Astrocyte of the cerebellum (primary cell): ENCODE measurements around the gene SCG2.

Source experiments
- DNase-seq: peaks from one replicate; pipeline ENCODE4 v3.0.0-alpha.2; 2011; ENCODE audit warnings: low read depth
- H3K4me3 ChIP-seq: 2 replicates; pipeline ENCODE4 v1.5.1; 2011; ENCODE audit warnings: mild to moderate bottlenecking, low read depth, low read length, moderate library complexity
- in situ Hi-C: cut with HindIII; loops from 2 replicates; pipeline ENCODE4 v1.10.0; 2017; ENCODE audit warnings: low sequenced_read_pairs
- TF ChIP-seq, protein P1 (sequence below): IDR thresholded peaks from 2 replicates; pipeline ENCODE4 v1.5.1; 2012; ENCODE audit warnings: low read length, low read depth, moderate library complexity, mild to moderate bottlenecking; ENCODE audit errors: missing control alignments

SCG2 gene

DNA sequence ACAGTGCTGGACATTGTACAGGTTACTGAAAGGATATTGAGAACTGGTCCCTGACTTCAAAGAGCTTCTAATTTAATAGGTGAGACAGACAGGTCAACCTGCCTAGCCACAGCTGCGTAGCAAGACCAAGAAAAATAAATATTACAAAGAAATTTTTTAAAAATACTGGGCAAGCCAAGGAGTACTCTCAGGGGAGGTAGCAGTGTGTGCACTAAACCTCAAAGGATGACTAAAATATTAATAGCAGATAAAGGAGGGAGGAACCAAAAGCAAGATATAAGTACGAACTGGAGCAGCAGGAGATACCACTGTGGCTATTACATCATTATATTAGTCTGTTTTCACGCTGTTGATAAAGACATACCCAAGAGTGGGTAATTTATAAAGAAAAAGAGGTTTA, 14.9 kb downstream of the SCG2 start:
- in situ Hi-C loops, result no loop called here
- no peak for DNase-seq
- TF ChIP-seq, protein P1, sequence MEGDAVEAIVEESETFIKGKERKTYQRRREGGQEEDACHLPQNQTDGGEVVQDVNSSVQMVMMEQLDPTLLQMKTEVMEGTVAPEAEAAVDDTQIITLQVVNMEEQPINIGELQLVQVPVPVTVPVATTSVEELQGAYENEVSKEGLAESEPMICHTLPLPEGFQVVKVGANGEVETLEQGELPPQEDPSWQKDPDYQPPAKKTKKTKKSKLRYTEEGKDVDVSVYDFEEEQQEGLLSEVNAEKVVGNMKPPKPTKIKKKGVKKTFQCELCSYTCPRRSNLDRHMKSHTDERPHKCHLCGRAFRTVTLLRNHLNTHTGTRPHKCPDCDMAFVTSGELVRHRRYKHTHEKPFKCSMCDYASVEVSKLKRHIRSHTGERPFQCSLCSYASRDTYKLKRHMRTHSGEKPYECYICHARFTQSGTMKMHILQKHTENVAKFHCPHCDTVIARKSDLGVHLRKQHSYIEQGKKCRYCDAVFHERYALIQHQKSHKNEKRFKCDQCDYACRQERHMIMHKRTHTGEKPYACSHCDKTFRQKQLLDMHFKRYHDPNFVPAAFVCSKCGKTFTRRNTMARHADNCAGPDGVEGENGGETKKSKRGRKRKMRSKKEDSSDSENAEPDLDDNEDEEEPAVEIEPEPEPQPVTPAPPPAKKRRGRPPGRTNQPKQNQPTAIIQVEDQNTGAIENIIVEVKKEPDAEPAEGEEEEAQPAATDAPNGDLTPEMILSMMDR, result no peak
- H3K4me3 ChIP-seq, result no peak overlapping the region

DNA sequence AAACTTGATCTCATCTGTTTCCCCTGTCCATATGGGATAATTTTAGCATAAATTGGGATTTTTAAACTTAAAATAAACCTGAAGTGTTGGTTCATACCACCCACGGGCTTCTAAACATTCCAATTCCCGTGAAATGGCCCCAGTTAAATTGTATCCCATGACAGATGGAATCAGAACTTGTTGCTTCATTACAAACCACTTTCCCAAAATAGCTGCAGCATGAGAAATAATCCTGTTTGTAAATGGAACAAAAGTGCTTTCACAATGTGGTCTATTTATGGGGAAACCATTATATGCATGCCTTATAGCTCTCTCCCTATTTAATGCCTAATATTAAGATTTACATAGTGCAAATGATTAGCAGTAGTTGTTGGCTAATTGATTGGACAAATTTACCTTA, 15.9 kb downstream of the SCG2 start:
- in situ Hi-C loops, result no loop called here
- TF ChIP-seq, protein P1, result no peak
- peak; percentile 61 for DNase-seq
- H3K4me3 ChIP-seq, result no peak overlapping the region

DNA sequence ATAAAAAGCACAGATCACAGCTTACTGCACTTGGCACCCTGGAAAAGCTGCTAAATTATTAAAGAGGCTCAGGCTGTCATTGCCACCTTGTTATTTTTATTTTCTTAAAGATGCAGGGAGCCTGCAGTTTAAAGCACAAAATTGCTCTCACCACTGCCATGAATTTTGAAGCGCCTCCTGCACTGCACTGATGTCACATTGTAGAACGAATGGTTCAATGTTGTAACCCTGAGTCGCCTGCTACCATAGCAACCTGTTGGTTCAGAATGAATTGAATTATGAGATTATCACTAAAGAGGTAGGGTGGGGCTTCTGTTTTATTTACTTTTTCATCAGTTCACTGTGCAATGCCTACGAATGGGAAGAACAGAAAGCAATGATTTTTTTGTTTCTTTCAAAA, 16.5 kb downstream of the SCG2 start:
- TF ChIP-seq, protein P1, result no peak
- DNase-seq, result no peak
- in situ Hi-C loops, result no loop called here
- no peak overlapping the region for H3K4me3 ChIP-seq

DNA sequence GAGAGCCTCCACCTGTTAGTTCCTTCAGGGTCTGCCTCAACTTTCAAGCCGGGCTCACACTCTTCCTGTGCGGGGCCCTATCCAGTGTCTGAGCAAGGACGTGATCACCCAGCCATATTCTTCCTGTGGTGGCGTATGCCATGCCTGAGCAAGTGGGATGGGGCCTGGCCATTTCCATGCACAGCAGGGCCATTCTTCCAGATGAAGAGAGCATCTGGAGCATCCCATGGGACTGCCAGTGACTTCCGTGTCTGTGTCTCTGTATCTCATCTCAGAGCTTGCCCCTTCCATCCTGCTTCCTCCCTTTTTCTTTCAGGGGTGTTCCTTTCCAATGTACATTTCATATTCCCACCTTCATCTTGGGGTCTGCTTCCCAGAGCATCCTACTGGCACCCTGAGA, 20.2 kb downstream of the SCG2 start:
- in situ Hi-C loops, result no loop called here
- H3K4me3 ChIP-seq, result no peak overlapping the region
- no peak for DNase-seq
- TF ChIP-seq, protein P1, result no peak

DNA sequence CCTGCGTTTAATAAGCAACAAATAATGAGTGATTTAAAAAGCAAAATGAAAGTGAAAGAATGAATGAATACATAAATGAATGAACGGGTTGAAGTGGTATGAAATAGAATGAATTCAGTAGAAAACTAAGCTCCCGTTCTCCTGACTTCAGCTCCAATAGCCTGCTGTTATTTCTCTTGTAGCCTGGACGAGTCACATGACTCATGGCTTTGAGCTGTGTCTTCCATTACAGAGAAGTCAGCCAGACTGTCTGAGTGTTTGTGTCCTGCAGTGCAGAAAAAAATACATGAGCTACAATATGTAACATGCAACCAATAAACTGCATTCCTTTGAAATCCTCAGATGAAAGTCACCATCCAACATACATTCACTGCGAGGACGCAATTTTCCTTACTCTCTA, 21.2 kb downstream of the SCG2 start:
- peak; percentile 72 for DNase-seq
- no peak overlapping the region for H3K4me3 ChIP-seq
- TF ChIP-seq, protein P1, result no peak
- in situ Hi-C loops, result no loop called here

DNA sequence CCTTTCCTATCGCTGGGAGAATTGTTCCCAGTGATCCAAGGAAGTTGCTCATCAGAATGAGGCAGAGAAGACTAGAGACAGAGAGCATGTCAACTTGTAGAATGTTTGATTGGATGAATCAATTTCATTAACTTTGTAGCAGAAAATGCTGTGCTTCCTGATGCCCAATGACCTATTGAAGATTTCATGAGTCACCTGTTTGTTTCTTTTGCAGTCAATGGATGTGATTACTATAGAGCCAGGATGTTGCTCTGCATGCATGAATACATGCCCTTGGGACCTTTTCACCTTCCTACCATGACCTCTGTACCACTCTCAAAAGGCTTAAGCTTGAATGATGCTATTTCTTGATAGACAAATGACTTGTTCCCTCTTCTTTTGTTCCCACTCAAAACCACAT, 23.3 kb downstream of the SCG2 start:
- DNase-seq, result no peak
- TF ChIP-seq, protein P1, result no peak
- no peak overlapping the region for H3K4me3 ChIP-seq
- in situ Hi-C loops, result no loop called here

DNA sequence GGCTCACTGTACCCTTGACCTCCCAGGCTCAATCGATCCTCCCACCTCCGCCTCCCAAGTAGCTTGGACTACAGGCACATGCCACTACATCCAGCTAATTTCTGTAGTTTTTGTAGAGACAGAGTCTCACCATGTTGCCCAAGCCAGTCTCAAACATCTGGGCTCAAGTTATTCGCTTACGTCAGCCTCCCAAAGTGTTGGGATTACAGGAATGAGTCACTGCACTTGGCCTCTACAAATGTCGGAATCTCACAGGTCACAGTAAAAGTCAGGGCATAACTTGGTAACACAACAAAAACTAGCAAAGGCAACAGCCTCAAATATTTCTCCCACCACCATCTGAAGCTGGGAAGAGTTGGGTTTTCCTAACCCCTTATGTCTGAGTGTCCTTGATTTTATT, 25.3 kb downstream of the SCG2 start:
- DNase-seq, result peak; percentile 91
- in situ Hi-C loops, result no loop called here
- TF ChIP-seq, protein P1, result no peak
- H3K4me3 ChIP-seq, result no peak overlapping the region
